ENCODE measurements around the gene GDNF.

The GDNF gene

GRCh38 chr5:37849641-37850040, 9.8 kb upstream of the GDNF start:
- no peak for DNase-seq (ENCODE audit: low read depth)
- TF ChIP-seq, protein P1, sequence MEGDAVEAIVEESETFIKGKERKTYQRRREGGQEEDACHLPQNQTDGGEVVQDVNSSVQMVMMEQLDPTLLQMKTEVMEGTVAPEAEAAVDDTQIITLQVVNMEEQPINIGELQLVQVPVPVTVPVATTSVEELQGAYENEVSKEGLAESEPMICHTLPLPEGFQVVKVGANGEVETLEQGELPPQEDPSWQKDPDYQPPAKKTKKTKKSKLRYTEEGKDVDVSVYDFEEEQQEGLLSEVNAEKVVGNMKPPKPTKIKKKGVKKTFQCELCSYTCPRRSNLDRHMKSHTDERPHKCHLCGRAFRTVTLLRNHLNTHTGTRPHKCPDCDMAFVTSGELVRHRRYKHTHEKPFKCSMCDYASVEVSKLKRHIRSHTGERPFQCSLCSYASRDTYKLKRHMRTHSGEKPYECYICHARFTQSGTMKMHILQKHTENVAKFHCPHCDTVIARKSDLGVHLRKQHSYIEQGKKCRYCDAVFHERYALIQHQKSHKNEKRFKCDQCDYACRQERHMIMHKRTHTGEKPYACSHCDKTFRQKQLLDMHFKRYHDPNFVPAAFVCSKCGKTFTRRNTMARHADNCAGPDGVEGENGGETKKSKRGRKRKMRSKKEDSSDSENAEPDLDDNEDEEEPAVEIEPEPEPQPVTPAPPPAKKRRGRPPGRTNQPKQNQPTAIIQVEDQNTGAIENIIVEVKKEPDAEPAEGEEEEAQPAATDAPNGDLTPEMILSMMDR (IDR thresholded peaks at IDR 0.05; ENCODE audit: low read length, missing control alignments), result no peak
- H3K4me3 ChIP-seq (replicated peaks; ENCODE audit: low read depth, low read length), result no peak overlapping the region

- H3K4me3 ChIP-seq (replicated peaks; ENCODE audit: low read depth, low read length), result no peak overlapping the region
- peak; percentile 57 for DNase-seq (ENCODE audit: low read depth)
- TF ChIP-seq, protein P1 (IDR thresholded peaks at IDR 0.05; ENCODE audit: low read length, missing control alignments), result no peak
These were observed 8.2 kb upstream of the GDNF start for GRCh38 chr5:37847978-37848425.

DNA sequence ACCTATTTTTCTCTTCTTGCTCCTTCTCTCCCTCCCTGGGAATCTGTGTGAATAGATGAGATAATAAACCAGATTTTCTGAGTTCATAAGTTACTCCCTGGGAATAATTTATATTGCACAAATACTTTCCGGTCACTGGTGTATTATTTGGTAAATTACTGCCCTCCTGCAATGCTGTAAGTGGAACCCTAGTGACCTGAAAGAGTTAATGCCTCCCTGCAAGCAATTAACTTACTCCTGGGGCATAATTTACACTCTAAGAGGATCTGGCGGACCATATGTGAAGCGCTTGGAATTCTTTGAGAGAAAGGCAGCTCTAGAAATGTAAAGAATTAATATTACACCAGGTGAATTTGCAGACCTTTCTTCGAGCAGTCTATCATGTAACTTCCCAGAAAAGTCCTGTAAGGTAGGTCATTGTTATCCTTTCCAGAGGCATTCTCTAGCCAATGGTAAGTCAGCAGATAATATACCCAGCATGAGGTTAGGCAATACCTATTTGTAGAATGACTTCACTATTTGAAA, 7.0 kb upstream of the GDNF start:
- TF ChIP-seq, protein P1 (IDR thresholded peaks at IDR 0.05; ENCODE audit: low read length, missing control alignments), result no peak
- H3K4me3 ChIP-seq (replicated peaks; ENCODE audit: low read depth, low read length), result no peak overlapping the region
- DNase-seq (ENCODE audit: low read depth), result no peak

DNA sequence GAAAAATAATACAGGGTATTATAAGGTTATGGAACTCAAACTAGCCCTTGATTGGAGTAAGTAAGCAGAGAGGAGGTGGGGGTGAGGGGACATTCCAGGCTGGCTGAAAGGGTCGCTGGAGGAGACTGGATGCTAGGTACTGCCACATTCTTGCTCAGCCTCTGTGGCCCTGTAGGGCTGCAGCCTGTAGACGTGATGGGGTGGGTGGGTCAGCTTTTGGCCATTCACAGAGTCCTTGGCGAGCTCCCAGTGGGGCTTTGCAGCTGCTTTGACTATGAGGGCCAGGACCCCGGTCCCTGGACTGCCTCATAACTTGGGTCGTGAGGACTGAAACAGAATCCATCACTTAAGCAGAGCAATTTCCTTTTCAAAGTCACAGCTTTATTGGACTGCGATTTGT, 4.2 kb upstream of the GDNF start:
- no peak overlapping the region for H3K4me3 ChIP-seq (replicated peaks; ENCODE audit: low read depth, low read length)
- DNase-seq (ENCODE audit: low read depth), result no peak
- TF ChIP-seq, protein P1 (IDR thresholded peaks at IDR 0.05; ENCODE audit: low read length, missing control alignments), result no peak

- TF ChIP-seq, protein P1 (IDR thresholded peaks at IDR 0.05; ENCODE audit: low read length, missing control alignments), result no peak
- DNase-seq (ENCODE audit: low read depth), result no peak
- H3K4me3 ChIP-seq (replicated peaks; ENCODE audit: low read depth, low read length), result no peak overlapping the region
These were observed 2.2 kb upstream of the GDNF start for GRCh38 chr5:37842048-37842447.

DNA sequence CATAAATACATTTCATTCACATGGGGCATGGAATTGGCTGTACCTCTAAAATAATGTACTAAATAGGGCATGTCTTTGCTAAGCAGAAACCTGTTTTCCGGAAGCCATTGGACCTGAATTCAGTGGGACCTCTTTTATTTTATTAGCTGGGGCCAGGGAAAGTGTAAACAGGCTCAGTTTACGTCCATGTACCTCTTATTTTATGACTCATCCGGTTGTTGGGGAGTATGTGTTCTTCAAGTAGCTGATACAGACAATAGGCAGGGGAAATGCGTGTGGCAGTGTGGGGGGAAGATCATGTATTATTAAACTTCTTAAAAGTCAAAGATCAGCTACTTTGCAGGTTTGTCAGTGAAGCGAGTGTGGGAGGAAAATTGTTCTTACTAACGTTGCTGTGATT, 1.4 kb upstream of the GDNF start:
- peak; percentile 50 for DNase-seq (ENCODE audit: low read depth)
- TF ChIP-seq, protein P1 (IDR thresholded peaks at IDR 0.05; ENCODE audit: low read length, missing control alignments), result no peak
- no peak overlapping the region for H3K4me3 ChIP-seq (replicated peaks; ENCODE audit: low read depth, low read length)

Measured in fibroblast of pulmonary artery (primary cell).